Stimulated activated CD8-positive, alpha-beta memory T cell treated with anti-CD3 and anti-CD28 coated beads, Interleukin-4, amount 100 ng/mL, for 48 hours (primary cell): ENCODE measurements around the gene EIF4EBP3.
A peak's percentile ranks its signal among the peaks of the same experiment; 100 is the strongest.

Experiments used
- DNase-seq: peaks from one replicate; pipeline ENCODE4 v3.0.0-alpha.2; 2020

EIF4EBP3 gene

GRCh38 chr5:140547508-140548299, at the start of gene EIF4EBP3:
EIF4EBP3 (plus strand) TSS chr5:140547662; CDS start chr5:140547738, 76 bp downstream.
- DNase-seq, result peak; percentile 89

- DNase-seq, result no peak
Observed at GRCh38 chr5:140497897-140498296, 49.6 kb upstream of the EIF4EBP3 start.

GRCh38 chr5:140498591-140498990, 48.9 kb upstream of the EIF4EBP3 start:
- no peak for DNase-seq

GRCh38 chr5:140502834-140503233, 44.6 kb upstream of the EIF4EBP3 start:
- DNase-seq, result no peak

GRCh38 chr5:140509898-140510297, 37.6 kb upstream of the EIF4EBP3 start:
- DNase-seq, result no peak

- no peak for DNase-seq
Observed at GRCh38 chr5:140513124-140513523, 34.3 kb upstream of the EIF4EBP3 start.

- DNase-seq, result no peak
Observed at GRCh38 chr5:140524003-140524402, 23.5 kb upstream of the EIF4EBP3 start.

GRCh38 chr5:140540227-140540626, 7.2 kb upstream of the EIF4EBP3 start:
- no peak for DNase-seq

- DNase-seq, result no peak
Observed at GRCh38 chr5:140542972-140543371, 4.5 kb upstream of the EIF4EBP3 start.

GRCh38 chr5:140544986-140545385, 2.5 kb upstream of the EIF4EBP3 start:
- DNase-seq, result no peak

- DNase-seq, result no peak
Observed at GRCh38 chr5:140545606-140546005, 1.9 kb upstream of the EIF4EBP3 start.

- no peak for DNase-seq
Observed at GRCh38 chr5:140546851-140547507, 483 bp upstream of the EIF4EBP3 start.

GRCh38 chr5:140548300-140548688, 832 bp downstream of the EIF4EBP3 start:
- DNase-seq, result no peak

- DNase-seq, result peak; percentile 23
Observed at GRCh38 chr5:140548791-140549190, 1.3 kb downstream of the EIF4EBP3 start.

GRCh38 chr5:140549237-140550144, 2.0 kb downstream of the EIF4EBP3 start:
- peak; percentile 19 for DNase-seq

GRCh38 chr5:140550147-140551079, 3.0 kb downstream of the EIF4EBP3 start:
- DNase-seq, result peak; percentile 22

- peak; percentile 10 for DNase-seq
Observed at GRCh38 chr5:140551872-140552271, 4.4 kb downstream of the EIF4EBP3 start.

GRCh38 chr5:140553657-140554056, 6.2 kb downstream of the EIF4EBP3 start:
- no peak for DNase-seq

- no peak for DNase-seq
Observed at GRCh38 chr5:140554454-140554853, 7.0 kb downstream of the EIF4EBP3 start.

GRCh38 chr5:140555747-140556312, 8.4 kb downstream of the EIF4EBP3 start:
- no peak for DNase-seq

GRCh38 chr5:140556438-140556837, 9.0 kb downstream of the EIF4EBP3 start:
- DNase-seq, result no peak
